Cardiac muscle cell (in vitro differentiated cells and primary cell): ENCODE data around the gene ZNF540. TPM values are rescaled to one million over a fixed set of nuclear protein-coding genes. Genes with fewer than 3 reads are reported as not detected.
A peak's percentile ranks its signal among the peaks of the same experiment; 100 is the strongest.

Experiments used
- DNase-seq, 2 donors: peaks; one replicate each; pipeline versions ENCODE4 v3.0.0 to v3.0.0-alpha.2; 2010 to 2017; ENCODE audit warnings: low read depth in 1 of 2, low spot score in 1 of 2
- H3K27ac ChIP-seq: fragments of 200-600 bp; sonication (generic); 2 replicates; pipeline ENCODE4 v1.5.1; 2016
- H3K27me3 ChIP-seq: fragments of 200-600 bp; sonication (generic); 2 replicates; pipeline ENCODE4 v1.6.0; 2016; ENCODE audit warnings: control low read depth
- H3K36me3 ChIP-seq: fragments of 200-600 bp; sonication (generic); 2 replicates; pipeline ENCODE4 v1.5.1; 2016; ENCODE audit warnings: control low read depth
- H3K4me1 ChIP-seq: fragments of 200-600 bp; sonication (generic); 2 replicates; pipeline ENCODE4 v1.8.1; 2017; ENCODE audit warnings: low read depth, mild to moderate bottlenecking, mixed run types
- H3K4me3 ChIP-seq: fragments of 200-600 bp; sonication (generic); 2 replicates; pipeline ENCODE4 v1.5.1; 2016; ENCODE audit warnings: mild to moderate bottlenecking
- H3K9me3 ChIP-seq: fragments of 200-600 bp; sonication (generic); 2 replicates; pipeline ENCODE4 v1.5.1; 2017; ENCODE audit warnings: low read depth, mild to moderate bottlenecking, control low read depth
- CTCF ChIP-seq: IDR thresholded peaks from 2 replicates; pipeline ENCODE4 v1.5.1; 2012; ENCODE audit warnings: low read depth, mild to moderate bottlenecking, low read length
- polyA plus RNA-seq: library from polyadenylated mRNA; unstranded; fragments of >200 nt; fragmentation: Nextera tagmentation; extraction: Ambion mirVana; gene quantifications from 2 replicates; pipeline ENCODE4 v1.2.1, GENCODE V29; 2016
- total RNA-seq: library from RNA; depleted of rRNA; stranded (reverse); fragments of >200 nt; gene quantifications from 2 replicates; pipeline ENCODE4 v1.2.3, GENCODE V29; 2016

ZNF540 gene
- total and polyA plus RNA-seq, 2 experiments from 2014 or later = 0.54 to 2.4 TPM

- TF ChIP-seq CTCF = no peak
- H3K4me1 ChIP-seq = no peaks in the 10 kb centered on the region
- no peak overlapping the region for H3K27ac ChIP-seq
- H3K36me3 ChIP-seq = peaks cover 14% of the 10 kb centered on the region
- H3K9me3 ChIP-seq = peaks cover 2% of the 10 kb centered on the region
- H3K4me3 ChIP-seq = no peak overlapping the region
- H3K27me3 ChIP-seq = no peaks in the 10 kb centered on the region
- peak in 1 of 2 donors; percentile 33 for DNase-seq
Observed at GRCh38 chr19:37572203-37572602, 22.5 kb upstream of the ZNF540 start.

GRCh38 chr19:37583340-37583739 is 11.3 kb upstream of the ZNF540 start:
- no peak for DNase-seq
- Histone ChIP-seq H3K9me3 (no peaks in the 10 kb centered on the region), H3K36me3 (peaks cover 10% of the 10 kb centered on the region), H3K27ac (no peak overlapping the region), H3K4me3 (no peak overlapping the region), H3K4me1 (no peaks in the 10 kb centered on the region), H3K27me3 (no peaks in the 10 kb centered on the region)
- no peak for TF ChIP-seq CTCF

GRCh38 chr19:37593996-37594303 is 726 bp upstream of the ZNF540 start:
- Histone ChIP-seq H3K27ac (peak overlapping the region; percentile 92), H3K36me3 (no peaks in the 10 kb centered on the region), H3K27me3 (peaks cover 11% of the 10 kb centered on the region), H3K4me3 (peak overlapping the region; percentile 91), H3K9me3 (no peaks in the 10 kb centered on the region), H3K4me1 (no peaks in the 10 kb centered on the region)
- no peak for TF ChIP-seq CTCF
- DNase-seq = no peak

- H3K27me3 ChIP-seq = peaks cover 11% of the 10 kb centered on the region
- H3K9me3 ChIP-seq = no peaks in the 10 kb centered on the region
- no peak for TF ChIP-seq CTCF
- H3K4me3 ChIP-seq = peak overlapping the region; percentile 91
- no peaks in the 10 kb centered on the region for H3K4me1 ChIP-seq
- peak in 1 of 2 donors; percentile 67 for DNase-seq
- peak overlapping the region; percentile 92 for H3K27ac ChIP-seq
- no peaks in the 10 kb centered on the region for H3K36me3 ChIP-seq
Observed at GRCh38 chr19:37594982-37595382, 306 bp downstream of the ZNF540 start.

- no peak for TF ChIP-seq CTCF
- Histone ChIP-seq H3K4me1 (no peaks in the 10 kb centered on the region), H3K4me3 (no peak overlapping the region), H3K9me3 (peaks cover 11% of the 10 kb centered on the region), H3K27me3 (no peaks in the 10 kb centered on the region), H3K36me3 (peaks cover 37% of the 10 kb centered on the region), H3K27ac (no peak overlapping the region)
- DNase-seq = no peak
Observed at GRCh38 chr19:37635076-37636056, 40.7 kb downstream of the ZNF540 start.
